Cardiac muscle cell (in vitro differentiated cells and primary cell): ENCODE data around the gene PTPN4. TPM values are rescaled to one million over a fixed set of nuclear protein-coding genes. Genes with fewer than 3 reads are reported as not detected.

Experiments used
- DNase-seq, 2 donors: peaks; one replicate each; pipeline versions ENCODE4 v3.0.0 to v3.0.0-alpha.2; 2010 to 2017; ENCODE audit warnings: low read depth in 1 of 2, low spot score in 1 of 2
- H3K27ac ChIP-seq: fragments of 200-600 bp; sonication (generic); 2 replicates; pipeline ENCODE4 v1.5.1; 2016
- H3K27me3 ChIP-seq: fragments of 200-600 bp; sonication (generic); 2 replicates; pipeline ENCODE4 v1.6.0; 2016; ENCODE audit warnings: control low read depth
- H3K36me3 ChIP-seq: fragments of 200-600 bp; sonication (generic); 2 replicates; pipeline ENCODE4 v1.5.1; 2016; ENCODE audit warnings: control low read depth
- H3K4me1 ChIP-seq: fragments of 200-600 bp; sonication (generic); 2 replicates; pipeline ENCODE4 v1.8.1; 2017; ENCODE audit warnings: low read depth, mild to moderate bottlenecking, mixed run types
- H3K4me3 ChIP-seq: fragments of 200-600 bp; sonication (generic); 2 replicates; pipeline ENCODE4 v1.5.1; 2016; ENCODE audit warnings: mild to moderate bottlenecking
- H3K9me3 ChIP-seq: fragments of 200-600 bp; sonication (generic); 2 replicates; pipeline ENCODE4 v1.5.1; 2017; ENCODE audit warnings: low read depth, mild to moderate bottlenecking, control low read depth
- polyA plus RNA-seq: library from polyadenylated mRNA; unstranded; fragments of >200 nt; fragmentation: Nextera tagmentation; extraction: Ambion mirVana; gene quantifications from 2 replicates; pipeline ENCODE4 v1.2.1, GENCODE V29; 2016
- total RNA-seq: library from RNA; depleted of rRNA; stranded (reverse); fragments of >200 nt; gene quantifications from 2 replicates; pipeline ENCODE4 v1.2.3, GENCODE V29; 2016
- TF ChIP-seq, protein P1 (sequence below): IDR thresholded peaks from 2 replicates; pipeline ENCODE4 v1.5.1; 2012; ENCODE audit warnings: low read depth, mild to moderate bottlenecking, low read length

The PTPN4 gene
- total and polyA plus RNA-seq, 2 experiments from 2014 or later, result 26.3 to 70.3 TPM

DNA sequence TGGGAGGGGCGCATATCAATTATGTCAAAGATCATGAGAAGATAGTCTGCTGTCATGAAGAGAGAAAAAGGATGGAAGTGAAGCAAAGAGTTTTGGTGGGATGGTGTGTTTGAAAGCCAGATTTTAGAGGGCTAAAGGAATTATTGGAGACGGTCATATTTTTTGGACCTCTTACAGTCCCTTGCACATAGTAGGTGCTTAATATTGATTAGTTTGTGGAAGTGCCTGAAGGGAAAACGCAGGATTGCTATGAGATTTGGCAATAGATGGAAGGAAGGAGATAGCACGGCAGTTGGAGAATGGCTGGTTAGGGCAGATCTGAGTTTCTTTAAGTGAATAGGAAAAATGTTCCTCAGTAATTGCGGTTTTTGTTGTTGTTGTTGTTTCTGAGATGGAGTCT is 269.1 kb downstream of the PTPN4 start:
- no peak overlapping the region for H3K27ac ChIP-seq
- no peak for DNase-seq
- H3K4me3 ChIP-seq, result no peak overlapping the region
- no peaks in the 10 kb centered on the region for H3K9me3 ChIP-seq
- no peaks in the 10 kb centered on the region for H3K27me3 ChIP-seq
- no peaks in the 10 kb centered on the region for H3K36me3 ChIP-seq
- no peaks in the 10 kb centered on the region for H3K4me1 ChIP-seq
- TF ChIP-seq, protein P1, sequence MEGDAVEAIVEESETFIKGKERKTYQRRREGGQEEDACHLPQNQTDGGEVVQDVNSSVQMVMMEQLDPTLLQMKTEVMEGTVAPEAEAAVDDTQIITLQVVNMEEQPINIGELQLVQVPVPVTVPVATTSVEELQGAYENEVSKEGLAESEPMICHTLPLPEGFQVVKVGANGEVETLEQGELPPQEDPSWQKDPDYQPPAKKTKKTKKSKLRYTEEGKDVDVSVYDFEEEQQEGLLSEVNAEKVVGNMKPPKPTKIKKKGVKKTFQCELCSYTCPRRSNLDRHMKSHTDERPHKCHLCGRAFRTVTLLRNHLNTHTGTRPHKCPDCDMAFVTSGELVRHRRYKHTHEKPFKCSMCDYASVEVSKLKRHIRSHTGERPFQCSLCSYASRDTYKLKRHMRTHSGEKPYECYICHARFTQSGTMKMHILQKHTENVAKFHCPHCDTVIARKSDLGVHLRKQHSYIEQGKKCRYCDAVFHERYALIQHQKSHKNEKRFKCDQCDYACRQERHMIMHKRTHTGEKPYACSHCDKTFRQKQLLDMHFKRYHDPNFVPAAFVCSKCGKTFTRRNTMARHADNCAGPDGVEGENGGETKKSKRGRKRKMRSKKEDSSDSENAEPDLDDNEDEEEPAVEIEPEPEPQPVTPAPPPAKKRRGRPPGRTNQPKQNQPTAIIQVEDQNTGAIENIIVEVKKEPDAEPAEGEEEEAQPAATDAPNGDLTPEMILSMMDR, result no peak

DNA sequence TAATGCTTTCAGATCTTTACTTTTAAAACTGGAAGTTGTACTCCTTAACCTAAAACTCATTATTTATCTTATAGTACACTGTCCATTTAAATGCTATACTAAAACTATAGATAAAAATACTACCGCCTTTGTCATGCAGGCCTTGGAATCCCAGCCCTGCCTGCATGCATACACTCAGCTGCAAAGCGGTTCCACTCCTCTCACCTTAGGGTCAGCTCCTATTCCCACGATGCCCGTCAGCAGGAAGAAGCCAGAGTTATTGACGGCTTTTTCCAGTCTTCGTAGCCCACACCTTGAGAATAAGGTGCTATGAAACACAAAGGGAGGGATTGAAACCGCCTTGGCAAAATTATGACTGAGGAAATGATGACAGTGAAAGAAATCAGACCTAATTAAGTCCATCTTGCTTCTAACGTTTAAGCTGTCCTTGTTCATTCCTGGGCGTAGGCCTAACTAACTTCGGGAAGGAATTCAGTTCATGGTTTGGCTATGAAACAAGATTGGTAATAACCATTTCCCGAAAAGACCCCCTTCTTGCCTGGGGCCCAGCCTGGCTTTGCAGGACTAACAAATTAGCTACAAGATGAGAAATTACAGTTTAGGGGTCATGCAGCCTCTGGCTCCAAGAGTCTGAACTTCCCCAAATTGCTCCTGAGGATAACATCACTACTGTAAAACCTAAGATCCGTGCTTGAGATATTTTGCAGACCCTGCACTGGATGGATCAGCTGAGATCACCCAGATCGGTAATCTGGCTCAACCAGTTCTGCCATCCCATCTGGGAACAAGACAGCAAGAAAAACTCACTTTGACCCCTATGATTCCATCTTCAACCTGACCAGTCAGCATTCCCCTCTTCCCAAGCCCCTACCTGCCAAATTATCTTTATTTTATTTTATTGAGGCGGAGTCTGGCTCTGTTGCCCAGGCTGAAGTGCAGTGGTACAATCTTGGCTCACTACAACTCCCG is 270.2 kb downstream of the PTPN4 start:
- Histone ChIP-seq H3K27ac (no peak overlapping the region), H3K4me3 (no peak overlapping the region), H3K4me1 (no peaks in the 10 kb centered on the region), H3K9me3 (no peaks in the 10 kb centered on the region), H3K27me3 (no peaks in the 10 kb centered on the region), H3K36me3 (no peaks in the 10 kb centered on the region)
- TF ChIP-seq, protein P1, result no peak
- no peak for DNase-seq

- H3K36me3 ChIP-seq, result no peaks in the 10 kb centered on the region
- no peaks in the 10 kb centered on the region for H3K27me3 ChIP-seq
- no peak overlapping the region for H3K27ac ChIP-seq
- no peaks in the 10 kb centered on the region for H3K4me1 ChIP-seq
- no peaks in the 10 kb centered on the region for H3K9me3 ChIP-seq
- TF ChIP-seq, protein P1, result no peak
- no peak overlapping the region for H3K4me3 ChIP-seq
- no peak for DNase-seq
Measured at GRCh38 chr2:120032297-120032696, 272.6 kb downstream of the PTPN4 start.

Other genes with a start within 250 kb of the PTPN4 start
- gene SCTR, start 235.4 kb upstream of the PTPN4 start, total RNA-seq, result 0.07 and 0.09 TPM in 2 replicates
- 0.81 TPM in 1 of 2 replicates, not detected in the other for gene SCTR, start 235.4 kb upstream of the PTPN4 start, polyA plus RNA-seq
- 11.0 and 12.9 TPM in 2 replicates for gene CFAP221, start 215.5 kb upstream of the PTPN4 start, total RNA-seq
- gene CFAP221, start 215.5 kb upstream of the PTPN4 start, polyA plus RNA-seq, result 13.6 and 20.1 TPM in 2 replicates
- 16.1 and 27.4 TPM in 2 replicates for gene TMEM177, start 80.7 kb upstream of the PTPN4 start, total RNA-seq
- gene TMEM177, start 80.7 kb upstream of the PTPN4 start, polyA plus RNA-seq, result 25.9 and 28.7 TPM in 2 replicates